SK-N-MC (cell line): Measurements from ENCODE around the gene TGM1.

Source experiments
- EZH2 ChIP-seq: fragments of 200-600 bp; sonication (generic); IDR thresholded peaks from one replicate; pipeline ENCODE4 v1.6.1; 2017; ENCODE audit warnings: antibody characterized with exemption
- POLR2AphosphoS5 ChIP-seq: IDR thresholded peaks from 2 replicates; pipeline ENCODE4 v1.6.1; 2012; ENCODE audit warnings: mild to moderate bottlenecking, low read depth, low read length, borderline replicate concordance

DNA sequence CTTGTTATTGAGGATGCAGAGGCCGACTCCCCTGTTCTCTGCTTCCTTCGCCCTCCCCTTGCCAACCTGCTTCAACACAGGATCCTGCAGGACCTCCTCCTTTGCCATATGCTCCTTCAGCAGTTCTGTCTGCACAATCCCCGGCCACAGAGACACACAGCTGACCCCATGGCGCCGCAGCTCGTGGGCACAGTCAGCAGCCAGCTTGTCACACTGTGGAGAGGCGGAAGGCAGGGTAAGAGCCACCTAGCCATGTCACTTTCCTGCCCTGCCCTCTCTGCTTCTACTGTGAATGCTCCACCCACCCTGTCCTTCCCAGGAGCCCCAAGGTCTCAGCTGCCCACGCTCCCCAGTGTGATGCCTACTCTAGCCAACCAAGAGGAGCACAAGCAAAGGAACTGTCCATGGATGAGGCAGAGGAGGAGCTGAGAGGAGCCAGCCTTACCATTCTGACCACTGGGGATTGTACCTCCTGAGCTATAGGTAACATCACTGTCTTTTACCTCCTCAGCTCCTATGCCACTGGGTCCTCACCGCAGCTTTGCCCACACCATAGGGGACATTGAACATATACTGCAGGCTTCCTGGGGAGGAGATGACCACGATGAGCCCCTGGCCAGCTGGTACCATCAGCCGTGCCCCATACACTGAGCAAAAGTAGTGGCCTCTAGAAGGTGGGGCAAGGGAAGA is 29.3 kb upstream of the TGM1 start:
- TF ChIP-seq EZH2 (no peak), POLR2AphosphoS5 (no peak)
